HG02588 (cell line): Measurements from ENCODE around the gene RNGTT.
"Not testable (repeated sequence)": the region's sequence is repeated elsewhere in the genome, so short reads cannot be mapped to it uniquely, and the experiment has no call there.

Experiments used
- ATAC-seq: cut with Tn5 transposase; IDR thresholded peaks from one replicate; pipeline ENCODE4 v1.9.1; 2021; ENCODE audit warnings: mild to moderate bottlenecking, moderate library complexity; ENCODE audit not compliant: unreplicated experiment

Gene RNGTT

GRCh38 chr6:88869263-88870020 lies 94.0 kb downstream of the RNGTT start:
- ATAC-seq: no peak

GRCh38 chr6:88867841-88868731 lies 95.3 kb downstream of the RNGTT start:
- no peak for ATAC-seq

DNA sequence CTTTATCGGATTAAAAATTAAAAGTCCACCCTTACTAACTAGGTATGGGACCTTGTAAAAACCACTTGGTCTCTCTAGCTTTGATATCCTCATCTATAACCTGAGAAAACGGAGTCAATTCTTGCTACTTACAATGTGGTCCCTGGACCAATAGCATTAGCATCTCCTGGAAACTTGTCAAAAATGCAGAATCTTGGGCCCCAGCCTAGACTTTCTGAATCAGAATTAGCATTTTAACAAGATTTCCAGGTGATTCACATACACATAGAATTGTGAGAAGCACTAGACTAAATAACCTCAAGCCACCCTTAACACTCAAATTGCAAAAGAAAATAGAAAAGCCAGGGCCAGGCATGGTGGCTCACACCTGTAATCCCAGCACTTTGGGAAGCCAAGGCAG lies 96.6 kb downstream of the RNGTT start:
- ATAC-seq: no peak

GRCh38 chr6:88865275-88865674 lies 98.1 kb downstream of the RNGTT start:
- ATAC-seq: no peak

DNA sequence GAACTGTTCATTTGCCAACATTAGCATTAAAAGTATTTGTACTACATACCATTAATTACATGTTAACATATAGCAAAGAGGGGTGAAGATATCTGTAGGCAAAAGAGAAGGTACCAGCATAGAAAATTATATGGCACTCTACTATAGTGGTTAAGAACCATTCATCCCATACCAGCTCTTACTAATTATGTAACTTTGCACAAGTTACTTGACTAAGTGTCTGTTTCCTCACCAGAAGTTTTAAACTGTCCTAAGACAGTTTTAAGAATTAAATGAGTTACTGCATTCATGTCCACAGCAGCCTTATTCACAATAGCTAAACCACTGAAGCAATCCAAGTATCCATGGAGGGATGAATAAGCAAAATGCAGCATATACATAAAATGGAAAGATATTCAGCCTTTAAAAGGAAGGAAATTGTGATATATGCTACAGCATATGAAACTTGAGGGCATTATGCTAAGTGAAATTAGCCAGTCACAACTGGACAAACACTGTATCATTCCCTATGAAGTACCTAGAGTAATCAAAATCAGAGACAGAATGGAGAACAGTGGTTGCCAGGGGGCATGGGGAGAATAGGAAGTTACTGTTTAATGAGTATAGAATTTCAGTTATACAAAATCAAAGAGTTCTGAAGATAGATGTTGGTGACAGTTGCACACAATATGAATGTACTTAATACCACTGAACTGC lies 98.9 kb downstream of the RNGTT start:
- no peak for ATAC-seq

- no peak for ATAC-seq
Observed at GRCh38 chr6:88860310-88860709, 103.1 kb downstream of the RNGTT start.

GRCh38 chr6:88858455-88858854 lies 105.0 kb downstream of the RNGTT start:
- no peak for ATAC-seq

DNA sequence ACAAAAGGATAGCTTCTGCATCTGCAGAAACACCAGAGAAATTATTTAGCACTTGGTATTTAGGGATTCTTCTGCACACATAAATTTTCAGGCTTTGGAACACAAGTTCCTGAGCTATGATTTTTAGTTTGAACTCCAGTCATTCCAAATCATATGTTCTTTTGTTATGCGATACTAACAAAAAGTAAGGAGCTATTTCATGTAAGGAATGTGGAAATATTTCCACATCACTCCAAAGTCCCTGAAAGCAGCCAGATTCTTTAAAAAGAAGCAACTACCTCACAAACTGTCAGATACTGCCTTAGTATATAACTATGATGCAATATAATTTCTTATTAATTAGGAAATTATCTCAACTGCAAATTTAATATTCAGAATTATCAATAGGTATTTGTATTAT lies 106.9 kb downstream of the RNGTT start:
- ATAC-seq: no peak

GRCh38 chr6:88855541-88856147 lies 107.8 kb downstream of the RNGTT start:
- no peak for ATAC-seq

DNA sequence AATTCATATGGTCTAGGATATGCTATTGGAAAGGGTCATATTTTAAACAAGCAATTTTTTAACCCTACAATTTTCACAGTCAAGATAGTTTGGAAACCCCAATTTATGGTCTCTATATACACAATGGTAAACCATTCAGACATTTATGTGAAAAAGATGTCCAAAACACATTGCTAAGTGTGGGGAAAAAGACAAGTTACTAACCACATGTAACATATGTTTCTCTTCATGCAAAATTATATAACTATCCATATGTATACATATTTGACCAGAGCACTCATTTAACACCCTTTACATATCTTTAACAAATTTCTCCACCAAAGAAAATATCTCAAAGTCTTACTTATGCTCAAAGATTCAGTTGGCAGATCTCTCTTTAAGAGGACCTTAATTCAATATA lies 110.6 kb downstream of the RNGTT start:
- ATAC-seq: no peak

- no peak for ATAC-seq
Observed at GRCh38 chr6:88852000-88852399, 111.4 kb downstream of the RNGTT start.

DNA sequence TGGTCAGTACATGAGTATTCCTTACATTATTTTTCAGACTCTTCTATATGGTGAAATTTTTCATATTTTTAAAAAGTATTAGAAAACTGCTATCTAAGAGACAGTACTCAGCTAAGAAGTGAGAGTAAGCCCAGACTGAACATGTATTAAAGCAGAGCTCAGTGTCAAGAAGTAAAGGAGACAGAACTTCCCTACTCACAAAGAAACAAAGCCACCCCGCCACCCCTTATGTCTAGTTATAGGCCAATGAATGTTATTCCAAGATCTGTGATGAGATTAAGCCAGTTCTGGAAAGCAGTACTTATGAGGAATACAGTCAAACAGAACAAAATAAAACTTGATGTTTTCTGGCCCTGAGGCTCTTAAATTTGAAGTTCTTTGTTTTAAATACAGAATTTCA lies 114.5 kb downstream of the RNGTT start:
- ATAC-seq: no peak

- ATAC-seq: no peak
Observed at GRCh38 chr6:88843040-88843439, 120.4 kb downstream of the RNGTT start.

DNA sequence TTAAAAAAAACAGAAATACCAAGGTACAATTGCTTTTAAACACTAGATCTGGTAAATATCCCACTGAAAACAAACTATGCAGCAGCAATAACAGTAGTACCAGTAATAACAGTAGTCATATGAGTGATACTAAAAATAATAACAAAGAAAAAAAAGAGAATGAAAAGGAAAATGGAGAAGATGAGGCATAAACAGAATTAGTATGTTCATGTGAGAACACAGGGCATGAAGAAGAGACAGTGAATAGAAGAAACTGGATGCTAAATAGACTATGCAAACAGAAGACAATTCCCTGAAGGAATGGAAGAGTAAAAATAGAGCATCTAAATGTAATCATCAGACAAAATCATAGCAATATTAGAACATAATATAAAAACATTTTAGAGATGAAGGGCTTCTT lies 121.1 kb downstream of the RNGTT start:
- no peak for ATAC-seq

GRCh38 chr6:88840796-88841539 lies 122.5 kb downstream of the RNGTT start:
- ATAC-seq: no peak

- ATAC-seq: no peak
Observed at GRCh38 chr6:88840289-88840688, 123.1 kb downstream of the RNGTT start.

DNA sequence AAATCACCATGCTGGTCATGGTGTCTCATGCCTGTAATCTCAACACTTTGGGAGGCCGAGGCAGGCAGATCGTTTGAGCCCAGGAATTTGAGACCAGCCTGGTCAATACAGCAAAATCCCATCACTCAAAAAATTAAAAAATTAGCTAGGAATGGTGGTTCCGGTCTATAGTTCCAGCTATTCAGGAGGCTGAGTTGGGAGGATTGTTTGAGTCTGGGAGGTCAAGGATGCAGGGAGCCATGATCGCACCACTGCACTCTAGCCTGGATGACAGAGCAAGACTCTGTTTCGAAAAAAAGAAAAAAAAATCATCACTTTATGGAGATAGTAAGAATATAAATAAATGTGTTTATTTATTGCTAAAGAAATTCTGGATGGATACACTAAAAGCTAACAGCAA lies 124.1 kb downstream of the RNGTT start:
- ATAC-seq: no peak

DNA sequence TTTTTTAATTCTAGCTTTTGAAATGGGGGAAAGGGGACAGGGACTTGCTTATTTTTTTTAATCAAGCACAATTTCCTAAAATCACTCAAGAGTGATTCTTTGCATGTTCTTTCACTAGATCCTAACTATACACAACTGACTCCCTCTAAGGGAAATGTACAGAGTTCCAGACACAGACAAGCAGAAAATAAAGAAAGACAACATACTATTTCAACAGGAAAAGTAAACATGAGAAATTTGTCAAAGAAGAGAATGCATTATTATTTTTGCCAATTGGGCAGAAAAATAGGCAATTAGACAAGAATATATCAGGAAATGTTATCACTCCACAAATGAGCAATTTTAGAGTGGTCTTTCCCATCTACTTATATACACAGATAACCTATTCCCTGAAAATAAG lies 128.2 kb downstream of the RNGTT start:
- no peak for ATAC-seq

DNA sequence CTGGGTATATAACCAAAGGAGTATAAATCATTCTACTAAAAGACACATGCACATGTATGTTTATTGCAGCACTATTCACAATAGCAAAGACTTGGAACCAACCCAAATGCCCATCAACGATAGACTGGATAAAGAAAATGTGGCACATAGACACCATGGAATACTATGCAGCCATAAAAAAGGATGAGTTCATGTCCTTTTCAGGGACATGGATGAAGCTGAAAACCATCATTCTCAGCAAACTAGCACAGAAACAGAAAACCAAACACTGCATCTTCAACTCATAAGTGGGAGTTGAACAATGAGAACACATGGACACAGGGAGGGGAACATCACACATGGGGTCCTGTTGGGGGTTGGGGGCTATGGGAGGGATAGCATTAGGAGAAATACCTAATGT lies 130.3 kb downstream of the RNGTT start:
- not testable (repeated sequence) for ATAC-seq

GRCh38 chr6:88827599-88827998 lies 135.8 kb downstream of the RNGTT start:
- ATAC-seq: not testable (repeated sequence)
